Activated CD4-positive, alpha-beta T cell treated with anti-CD3 and anti-CD28 coated beads, Interleukin-2, amount 10 ng/mL, durations not matched to agents 24 days and 14 days (primary cell): ENCODE results near the gene SHISA8. TPM values are rescaled to one million over a fixed set of nuclear protein-coding genes. Genes with fewer than 3 reads are reported as not detected.
A peak's percentile ranks its signal among the peaks of the same experiment; 100 is the strongest.

Experiments used
- DNase-seq: peaks from one replicate; pipeline ENCODE4 v3.0.0; 2022
- H3K27ac Mint-ChIP-seq: one replicate; pipeline ENCODE4 v1.8.0; 2022; ENCODE audit warnings: mild to moderate bottlenecking, mixed read lengths
- H3K27me3 Mint-ChIP-seq: one replicate; pipeline ENCODE4 v1.8.0; 2022; ENCODE audit warnings: mixed read lengths
- H3K36me3 Mint-ChIP-seq: one replicate; pipeline ENCODE4 v1.8.0; 2022; ENCODE audit warnings: low read depth, mild to moderate bottlenecking, mixed read lengths
- H3K4me1 Mint-ChIP-seq: one replicate; pipeline ENCODE4 v1.8.0; 2021; ENCODE audit warnings: mixed read lengths
- H3K4me3 Mint-ChIP-seq: one replicate; pipeline ENCODE4 v1.8.0; 2022; ENCODE audit warnings: mild to moderate bottlenecking, moderate library complexity, mixed read lengths
- H3K9me3 Mint-ChIP-seq: one replicate; pipeline ENCODE4 v1.8.0; 2021; ENCODE audit warnings: mixed read lengths
- intact Hi-C: fragments of 100-400 bp; cut with micrococcal nuclease; formaldehyde crosslinking; loops from one replicate; pipeline ENCODE4 v1.15.1; 2023
- total RNA-seq: library from RNA; stranded (reverse); gene quantifications from 2 replicates; pipeline ENCODE4 v1.2.3, GENCODE V29; 2022

The SHISA8 gene
- total RNA-seq, 1 donor from 2014 or later = 5.7 TPM

- H3K27ac Mint-ChIP-seq = peak overlapping the region; percentile 34
- peaks cover 44% of the 10 kb centered on the region for H3K27me3 Mint-ChIP-seq
- no peaks in the 10 kb centered on the region for H3K9me3 Mint-ChIP-seq
- peak overlapping the region; percentile 60 for H3K4me3 Mint-ChIP-seq
- H3K36me3 Mint-ChIP-seq = peaks cover 14% of the 10 kb centered on the region
- peaks cover 30% of the 10 kb centered on the region for H3K4me1 Mint-ChIP-seq
- intact Hi-C loops = no loop called here
- DNase-seq = no peak
These were observed 886 bp downstream of the SHISA8 start for GRCh38 chr22:41913842-41914534.

GRCh38 chr22:41913040-41913719 is 1.7 kb downstream of the SHISA8 start:
- Mint-ChIP-seq H3K27me3 (peaks cover 47% of the 10 kb centered on the region), H3K4me1 (peaks cover 35% of the 10 kb centered on the region), H3K4me3 (peak overlapping the region; percentile 79), H3K27ac (peak overlapping the region; percentile 73), H3K36me3 (peaks cover 16% of the 10 kb centered on the region), H3K9me3 (no peaks in the 10 kb centered on the region)
- DNase-seq = no peak
- intact Hi-C loops = no loop called here

GRCh38 chr22:41912338-41913039 is 2.4 kb downstream of the SHISA8 start:
- Mint-ChIP-seq H3K4me3 (peak overlapping the region; percentile 79), H3K27ac (no peak overlapping the region), H3K27me3 (peaks cover 47% of the 10 kb centered on the region), H3K36me3 (peaks cover 18% of the 10 kb centered on the region), H3K9me3 (no peaks in the 10 kb centered on the region), H3K4me1 (peaks cover 35% of the 10 kb centered on the region)
- no peak for DNase-seq
- intact Hi-C loops = no loop called here

DNA sequence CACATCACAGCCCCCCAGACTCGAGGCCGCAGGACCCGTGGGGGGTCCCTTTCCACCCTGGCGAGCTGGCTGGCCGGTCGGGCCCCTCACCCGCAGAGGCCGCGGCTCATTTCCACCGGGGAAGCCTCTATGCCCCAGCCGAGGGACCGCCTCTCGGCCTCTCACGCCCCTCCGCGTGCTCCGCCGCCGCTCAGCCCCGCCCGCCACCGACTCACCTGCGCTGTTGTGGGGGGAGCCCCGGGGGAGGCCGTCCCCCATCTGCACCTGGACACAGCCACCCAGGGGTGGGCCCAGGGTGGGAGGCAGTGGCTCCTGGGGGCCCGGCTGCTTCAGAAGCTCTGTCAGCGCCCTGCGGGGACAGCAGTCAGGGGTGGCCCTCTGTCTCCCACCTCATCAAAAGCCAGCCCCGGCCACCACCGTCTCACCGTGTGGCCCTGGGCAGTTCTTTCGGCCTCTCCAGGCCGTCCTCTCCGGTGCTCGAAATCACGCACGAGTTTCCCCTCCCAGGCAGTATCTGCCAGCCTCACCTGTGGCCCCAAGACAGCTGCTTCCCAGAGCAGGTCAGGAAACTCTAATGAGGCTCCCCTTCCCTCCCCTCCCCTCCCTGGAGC is 3.8 kb downstream of the SHISA8 start:
- intact Hi-C loops = no loop called here
- DNase-seq = peak; percentile 66
- Mint-ChIP-seq H3K9me3 (no peaks in the 10 kb centered on the region), H3K4me3 (peak overlapping the region; percentile 41), H3K4me1 (peaks cover 36% of the 10 kb centered on the region), H3K27ac (no peak overlapping the region), H3K27me3 (peaks cover 36% of the 10 kb centered on the region), H3K36me3 (peaks cover 22% of the 10 kb centered on the region)

DNA sequence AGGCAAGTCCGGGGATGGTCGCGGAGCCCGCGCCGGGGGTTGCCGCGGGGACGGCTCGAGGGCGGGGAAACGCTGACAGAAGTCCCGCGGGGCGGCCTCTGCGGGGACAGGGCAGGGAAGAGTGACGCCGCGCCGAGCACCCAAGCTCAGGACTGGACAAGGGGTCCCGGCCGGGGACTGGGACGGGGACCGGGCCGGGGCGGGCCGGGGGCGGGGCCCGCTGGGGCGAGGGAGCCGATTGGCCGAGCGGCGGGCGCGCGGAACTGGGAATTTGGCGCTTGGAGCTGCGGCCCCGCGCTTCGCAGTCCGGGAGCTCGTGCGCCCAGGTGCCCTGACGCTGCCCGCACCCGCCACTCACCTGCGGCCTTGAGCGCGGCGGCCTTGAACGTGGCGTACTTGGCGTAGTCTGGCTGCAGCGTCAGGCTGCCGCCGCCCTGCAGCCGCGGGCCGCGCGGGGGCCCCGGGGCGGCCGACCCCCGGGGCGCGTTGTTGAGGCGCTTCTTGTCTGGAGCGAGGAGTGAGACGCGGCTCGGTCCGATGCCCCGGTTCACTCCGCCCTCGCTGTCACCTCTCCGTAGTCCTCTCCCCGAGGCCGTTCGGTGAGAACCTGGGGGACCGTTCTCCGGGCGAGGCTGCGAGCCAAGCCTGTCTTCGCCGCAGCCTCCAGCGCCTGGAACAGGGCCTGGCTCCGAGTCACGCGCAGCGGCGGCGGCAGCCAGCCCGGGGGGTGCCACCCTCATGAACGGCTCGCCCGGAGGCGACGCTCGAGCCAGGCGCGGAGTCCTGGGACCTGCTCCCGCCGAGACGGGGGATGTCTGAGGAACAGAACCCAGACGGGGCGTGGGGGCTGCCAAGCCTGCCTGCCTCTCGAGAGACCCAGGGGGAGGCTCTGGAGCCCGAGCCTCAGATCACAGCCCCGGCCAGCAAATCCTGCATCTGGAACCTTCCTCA is 4.5 kb downstream of the SHISA8 start:
- peaks cover 28% of the 10 kb centered on the region for H3K27me3 Mint-ChIP-seq
- H3K9me3 Mint-ChIP-seq = no peaks in the 10 kb centered on the region
- intact Hi-C loops = no loop called here
- peaks cover 28% of the 10 kb centered on the region for H3K36me3 Mint-ChIP-seq
- peaks cover 32% of the 10 kb centered on the region for H3K4me1 Mint-ChIP-seq
- no peak overlapping the region for H3K27ac Mint-ChIP-seq
- peak; percentile 76 for DNase-seq
- H3K4me3 Mint-ChIP-seq = peak overlapping the region; percentile 39

DNA sequence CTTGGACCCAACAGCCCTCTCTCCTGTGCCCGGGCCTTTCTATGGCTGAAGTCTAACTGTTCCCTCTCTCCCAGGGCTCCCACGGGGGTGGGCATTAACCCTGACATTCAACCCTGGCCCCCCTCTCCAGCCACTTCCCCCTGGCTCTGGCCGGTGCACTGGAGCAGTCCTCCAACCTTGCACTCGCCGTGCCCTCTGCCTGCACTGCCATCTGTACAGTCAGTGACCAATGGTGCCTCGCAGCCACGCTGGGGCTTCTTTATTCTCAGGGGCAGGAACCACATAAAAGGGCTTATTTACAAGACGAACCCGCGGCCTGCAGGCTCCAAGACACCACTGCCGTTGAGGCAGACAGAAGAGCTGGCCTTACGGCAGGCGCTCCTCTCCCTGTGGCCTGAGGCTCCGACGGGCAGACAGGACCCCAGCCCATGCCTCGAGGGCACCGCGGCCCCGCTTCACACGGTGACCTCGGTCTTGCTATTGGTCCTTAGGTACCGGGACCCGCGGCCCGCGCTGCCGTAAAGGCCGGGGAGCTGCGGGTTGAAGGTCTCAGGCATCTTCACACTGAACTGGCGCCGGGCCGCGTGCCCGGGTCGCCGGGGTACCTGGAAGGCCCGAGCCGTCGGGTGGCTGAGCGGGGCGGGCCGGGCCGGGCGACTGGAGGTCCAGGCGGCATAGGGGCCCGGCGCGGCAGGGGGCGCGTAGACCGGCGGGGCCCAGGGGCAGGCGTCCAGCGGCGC is 5.4 kb downstream of the SHISA8 start:
- H3K4me3 Mint-ChIP-seq = peak overlapping the region; percentile 52
- peaks cover 28% of the 10 kb centered on the region for H3K27me3 Mint-ChIP-seq
- no peaks in the 10 kb centered on the region for H3K9me3 Mint-ChIP-seq
- H3K27ac Mint-ChIP-seq = no peak overlapping the region
- peaks cover 32% of the 10 kb centered on the region for H3K4me1 Mint-ChIP-seq
- H3K36me3 Mint-ChIP-seq = peaks cover 28% of the 10 kb centered on the region
- intact Hi-C loops = no loop called here
- peak; percentile 63 for DNase-seq

DNA sequence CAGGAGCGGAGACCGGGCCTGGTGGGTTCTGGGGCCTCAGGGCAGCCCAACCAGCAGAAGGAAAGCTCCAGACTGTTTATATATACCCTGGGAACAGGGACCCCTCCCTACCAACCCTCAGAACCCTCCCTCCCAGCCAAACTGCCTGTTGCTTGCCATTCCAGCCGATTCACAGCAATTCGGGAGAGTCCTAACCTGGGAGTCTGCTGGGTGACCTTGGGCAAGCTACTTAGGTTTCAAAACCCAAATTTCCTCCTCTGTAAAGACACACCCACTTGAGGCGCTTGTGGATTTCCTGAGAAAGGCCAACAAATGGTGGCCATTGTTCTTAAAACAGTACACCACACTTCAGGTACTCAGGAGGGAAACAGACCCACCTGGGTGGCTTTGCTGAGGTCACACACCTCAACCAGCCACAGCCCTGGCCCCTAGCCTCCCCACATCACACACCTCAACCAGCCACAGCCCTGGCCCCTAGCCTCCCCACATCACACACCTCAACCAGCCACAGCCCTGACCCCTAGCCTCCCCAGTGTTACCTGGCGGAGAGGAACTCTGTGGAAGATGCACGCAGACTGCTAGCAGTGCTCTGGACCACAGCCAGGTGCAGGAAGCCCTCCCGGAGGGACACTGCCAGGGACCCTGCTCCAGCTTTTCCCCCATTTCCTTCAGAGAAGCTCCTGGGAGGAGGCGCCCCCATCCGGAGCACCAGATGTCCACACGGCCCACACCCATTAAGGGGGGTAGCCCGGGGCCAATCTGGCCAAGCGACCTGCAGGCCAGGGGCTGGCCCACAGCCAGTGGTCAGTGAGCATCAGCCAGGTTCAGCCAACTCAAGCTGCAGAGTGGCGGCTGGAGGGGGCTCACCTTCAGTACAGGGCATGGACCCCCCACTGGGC is 6.2 kb downstream of the SHISA8 start:
- intact Hi-C loops = no loop called here
- Mint-ChIP-seq H3K27ac (peak overlapping the region; percentile 62), H3K4me3 (peak overlapping the region; percentile 68), H3K36me3 (peaks cover 34% of the 10 kb centered on the region), H3K4me1 (peaks cover 32% of the 10 kb centered on the region), H3K9me3 (no peaks in the 10 kb centered on the region), H3K27me3 (peaks cover 28% of the 10 kb centered on the region)
- DNase-seq = peak; percentile 81

DNA sequence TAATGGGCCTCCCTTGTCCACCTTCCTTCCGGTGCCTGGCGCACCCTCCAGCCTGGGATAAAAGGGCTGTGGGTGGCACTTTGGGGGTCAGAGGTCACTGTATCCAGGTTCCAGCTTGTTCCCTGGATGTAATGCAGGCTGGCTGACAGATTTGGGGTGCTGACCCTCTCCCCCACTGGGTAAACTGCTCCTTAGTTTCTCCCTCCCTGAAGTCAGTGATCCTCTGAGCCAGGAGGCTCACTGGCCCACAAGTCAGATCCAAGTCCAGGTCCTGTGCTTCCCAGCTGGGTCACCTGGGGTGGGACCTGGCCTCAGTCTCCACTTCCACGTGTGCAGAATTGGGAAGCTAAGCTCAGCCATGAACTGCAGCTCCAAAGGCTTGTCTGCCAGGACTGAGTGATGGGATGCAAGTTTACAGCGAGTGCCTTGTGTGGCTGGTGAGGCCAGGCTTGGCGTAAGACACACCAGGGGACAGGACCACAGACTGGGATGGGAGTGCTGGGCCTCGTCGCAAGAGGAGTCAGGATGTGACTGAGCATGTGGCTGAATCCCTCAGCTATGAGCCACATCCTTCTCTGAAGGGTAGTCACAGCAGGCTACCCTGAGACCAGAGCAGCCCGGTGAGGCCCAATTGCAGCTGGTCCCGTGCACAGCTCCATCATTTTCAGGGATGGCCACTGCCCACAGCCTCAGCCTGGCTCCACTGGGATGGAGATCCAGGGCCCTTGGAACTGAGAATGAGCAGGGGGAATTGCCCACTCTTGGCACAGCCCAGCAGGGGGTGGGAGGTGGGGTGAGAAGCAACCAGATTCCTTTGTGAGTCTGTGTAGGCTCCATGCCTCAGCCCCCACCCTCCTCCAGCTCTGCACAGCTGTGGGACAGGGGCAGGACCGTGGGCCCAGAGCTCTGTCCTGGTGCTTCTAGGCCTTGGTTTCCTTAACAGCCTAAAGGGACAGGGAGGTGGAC is 7.2 kb downstream of the SHISA8 start:
- peaks cover 20% of the 10 kb centered on the region for H3K27me3 Mint-ChIP-seq
- H3K9me3 Mint-ChIP-seq = no peaks in the 10 kb centered on the region
- H3K4me3 Mint-ChIP-seq = no peak overlapping the region
- peaks cover 30% of the 10 kb centered on the region for H3K36me3 Mint-ChIP-seq
- no peak overlapping the region for H3K27ac Mint-ChIP-seq
- peaks cover 25% of the 10 kb centered on the region for H3K4me1 Mint-ChIP-seq
- no peak for DNase-seq
- intact Hi-C loops = no loop called here

- no peak for DNase-seq
- peak overlapping the region; percentile 20 for H3K27ac Mint-ChIP-seq
- no peak overlapping the region for H3K4me3 Mint-ChIP-seq
- H3K36me3 Mint-ChIP-seq = peaks cover 34% of the 10 kb centered on the region
- peaks cover 23% of the 10 kb centered on the region for H3K4me1 Mint-ChIP-seq
- intact Hi-C loops = no loop called here
- no peaks in the 10 kb centered on the region for H3K9me3 Mint-ChIP-seq
- peaks cover 11% of the 10 kb centered on the region for H3K27me3 Mint-ChIP-seq
These were observed 8.1 kb downstream of the SHISA8 start for GRCh38 chr22:41906822-41907221.

DNA sequence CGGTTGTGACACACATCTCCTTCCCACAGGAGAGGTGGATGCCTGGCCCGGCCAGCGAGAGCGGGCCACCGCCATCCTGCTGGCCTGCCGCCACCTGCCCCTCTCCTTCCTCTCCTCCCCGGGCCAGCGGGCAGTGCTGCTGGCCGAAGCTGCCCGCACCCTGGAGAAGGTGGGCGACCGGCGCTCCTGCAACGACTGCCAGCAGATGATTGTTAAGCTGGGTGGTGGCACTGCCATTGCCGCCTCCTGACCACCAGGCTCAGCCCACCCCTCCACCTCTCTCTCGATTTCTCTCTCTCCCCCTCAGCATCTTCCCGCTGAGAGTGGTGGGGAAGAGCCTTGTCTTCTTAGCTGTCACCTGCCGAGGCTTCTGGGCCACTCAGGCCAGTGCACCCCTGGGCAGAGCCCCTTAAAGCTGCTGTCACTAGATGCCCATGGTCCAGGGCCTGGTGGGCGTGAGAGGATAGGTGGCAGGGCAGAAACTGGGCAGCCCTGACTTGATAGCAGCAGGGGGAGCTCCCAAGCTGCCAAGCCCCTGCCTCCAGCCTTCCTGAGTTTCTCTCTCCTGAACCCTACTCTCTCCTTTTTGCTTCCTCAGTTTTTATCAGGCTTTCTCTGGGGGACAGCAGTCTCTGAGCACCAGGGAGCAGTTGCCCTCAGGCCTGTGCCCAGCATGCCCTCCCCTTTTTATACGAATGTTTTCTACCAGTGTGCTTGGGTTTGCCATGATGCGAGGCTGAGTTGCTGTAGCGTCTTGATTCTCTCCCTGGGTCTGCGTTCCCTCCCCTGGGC is 9.3 kb downstream of the SHISA8 start:
- peaks cover 6% of the 10 kb centered on the region for H3K27me3 Mint-ChIP-seq
- intact Hi-C loops = no loop called here
- peaks cover 32% of the 10 kb centered on the region for H3K36me3 Mint-ChIP-seq
- H3K9me3 Mint-ChIP-seq = no peaks in the 10 kb centered on the region
- no peak for DNase-seq
- H3K4me1 Mint-ChIP-seq = peaks cover 18% of the 10 kb centered on the region
- H3K4me3 Mint-ChIP-seq = no peak overlapping the region
- H3K27ac Mint-ChIP-seq = peak overlapping the region; percentile 19
